Liver (tissue), 3 donors: ENCODE data around the gene FCGBP.
"Not testable (repeated sequence)": the region's sequence is repeated elsewhere in the genome, so short reads cannot be mapped to it uniquely, and the experiment has no call there.

Source experiments
- EGR1 ChIP-seq, 2 donors: IDR thresholded peaks; 2 replicates each; pipeline ENCODE4 v1.6.1; 2016 to 2018; ENCODE audit warnings: antibody characterized with exemption in 2 of 2, low read depth in 2 of 2
- JUND ChIP-seq, 2 donors: IDR thresholded peaks; 2 replicates each; pipeline ENCODE4 v1.6.1; 2016; ENCODE audit warnings: antibody characterized with exemption in 2 of 2
- RAD21 ChIP-seq, 2 donors: IDR thresholded peaks; 2 replicates each; pipeline ENCODE4 v1.6.1; 2016; ENCODE audit warnings: antibody characterized with exemption in 2 of 2, mild to moderate bottlenecking in 2 of 2
- SP1 ChIP-seq: IDR thresholded peaks from 2 replicates; pipeline ENCODE4 v1.6.1; 2018; ENCODE audit warnings: antibody characterized with exemption, mild to moderate bottlenecking
- TAF1 ChIP-seq: conservative IDR thresholded peaks from 2 replicates; pipeline ENCODE4 v1.6.1; 2016; ENCODE audit warnings: antibody characterized with exemption, mild to moderate bottlenecking
- TF ChIP-seq, protein P1 (sequence below): fragments of 150-350 bp; IDR thresholded peaks from 2 replicates; pipeline ENCODE4 v1.5.1; 2017; ENCODE audit warnings: improper control_type of control experiment, low read depth, low read length; ENCODE audit not compliant: missing input control
- TF ChIP-seq, protein P2 (sequence below): IDR thresholded peaks from 2 replicates; pipeline ENCODE4 v1.6.1; 2016; ENCODE audit warnings: antibody characterized with exemption
- TF ChIP-seq, protein P3 (sequence below): IDR thresholded peaks from 2 replicates; pipeline ENCODE4 v1.6.1; 2016; ENCODE audit warnings: antibody characterized with exemption
- TF ChIP-seq, protein P4 (sequence below): IDR thresholded peaks from 2 replicates; pipeline ENCODE4 v1.6.1; 2016; ENCODE audit warnings: antibody characterized with exemption
- donor health status: healthy.
- donor health status: healthy.

DNA sequence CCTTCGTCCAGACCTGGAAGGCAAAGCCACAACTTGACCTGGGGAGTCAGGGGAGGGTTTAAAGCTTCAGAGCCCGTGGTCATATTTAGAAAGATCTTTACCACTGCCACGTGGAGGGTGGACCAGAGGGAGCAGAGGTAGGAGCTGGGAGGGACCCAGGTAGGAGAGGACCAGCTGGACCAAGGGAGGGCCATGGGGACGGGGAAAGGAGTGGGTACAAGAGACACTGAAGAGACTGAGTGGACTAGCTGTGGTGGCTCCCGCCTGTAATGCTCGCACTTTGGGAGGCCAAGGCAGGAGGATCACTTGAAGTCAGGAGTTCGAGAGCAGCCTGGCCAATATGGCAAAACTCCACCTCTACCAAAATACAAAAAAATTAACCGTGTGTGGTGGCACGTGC, 49.7 kb downstream of the FCGBP start:
- TF ChIP-seq, protein P1, sequence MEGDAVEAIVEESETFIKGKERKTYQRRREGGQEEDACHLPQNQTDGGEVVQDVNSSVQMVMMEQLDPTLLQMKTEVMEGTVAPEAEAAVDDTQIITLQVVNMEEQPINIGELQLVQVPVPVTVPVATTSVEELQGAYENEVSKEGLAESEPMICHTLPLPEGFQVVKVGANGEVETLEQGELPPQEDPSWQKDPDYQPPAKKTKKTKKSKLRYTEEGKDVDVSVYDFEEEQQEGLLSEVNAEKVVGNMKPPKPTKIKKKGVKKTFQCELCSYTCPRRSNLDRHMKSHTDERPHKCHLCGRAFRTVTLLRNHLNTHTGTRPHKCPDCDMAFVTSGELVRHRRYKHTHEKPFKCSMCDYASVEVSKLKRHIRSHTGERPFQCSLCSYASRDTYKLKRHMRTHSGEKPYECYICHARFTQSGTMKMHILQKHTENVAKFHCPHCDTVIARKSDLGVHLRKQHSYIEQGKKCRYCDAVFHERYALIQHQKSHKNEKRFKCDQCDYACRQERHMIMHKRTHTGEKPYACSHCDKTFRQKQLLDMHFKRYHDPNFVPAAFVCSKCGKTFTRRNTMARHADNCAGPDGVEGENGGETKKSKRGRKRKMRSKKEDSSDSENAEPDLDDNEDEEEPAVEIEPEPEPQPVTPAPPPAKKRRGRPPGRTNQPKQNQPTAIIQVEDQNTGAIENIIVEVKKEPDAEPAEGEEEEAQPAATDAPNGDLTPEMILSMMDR, result not testable (repeated sequence)
- TF ChIP-seq, protein P2, sequence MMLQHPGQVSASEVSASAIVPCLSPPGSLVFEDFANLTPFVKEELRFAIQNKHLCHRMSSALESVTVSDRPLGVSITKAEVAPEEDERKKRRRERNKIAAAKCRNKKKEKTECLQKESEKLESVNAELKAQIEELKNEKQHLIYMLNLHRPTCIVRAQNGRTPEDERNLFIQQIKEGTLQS, result not testable (repeated sequence)
- TF ChIP-seq EGR1 (IDR thresholded peaks at IDR 0.05; ENCODE audit: low read depth in 2 of 2); TAF1; RAD21 (IDR thresholded peaks at IDR 0.05); JUND (IDR thresholded peaks at IDR 0.05); SP1: not testable (repeated sequence)
- TF ChIP-seq, protein P3, sequence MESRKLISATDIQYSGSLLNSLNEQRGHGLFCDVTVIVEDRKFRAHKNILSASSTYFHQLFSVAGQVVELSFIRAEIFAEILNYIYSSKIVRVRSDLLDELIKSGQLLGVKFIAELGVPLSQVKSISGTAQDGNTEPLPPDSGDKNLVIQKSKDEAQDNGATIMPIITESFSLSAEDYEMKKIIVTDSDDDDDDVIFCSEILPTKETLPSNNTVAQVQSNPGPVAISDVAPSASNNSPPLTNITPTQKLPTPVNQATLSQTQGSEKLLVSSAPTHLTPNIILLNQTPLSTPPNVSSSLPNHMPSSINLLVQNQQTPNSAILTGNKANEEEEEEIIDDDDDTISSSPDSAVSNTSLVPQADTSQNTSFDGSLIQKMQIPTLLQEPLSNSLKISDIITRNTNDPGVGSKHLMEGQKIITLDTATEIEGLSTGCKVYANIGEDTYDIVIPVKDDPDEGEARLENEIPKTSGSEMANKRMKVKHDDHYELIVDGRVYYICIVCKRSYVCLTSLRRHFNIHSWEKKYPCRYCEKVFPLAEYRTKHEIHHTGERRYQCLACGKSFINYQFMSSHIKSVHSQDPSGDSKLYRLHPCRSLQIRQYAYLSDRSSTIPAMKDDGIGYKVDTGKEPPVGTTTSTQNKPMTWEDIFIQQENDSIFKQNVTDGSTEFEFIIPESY, result not testable (repeated sequence)
- TF ChIP-seq, protein P4, sequence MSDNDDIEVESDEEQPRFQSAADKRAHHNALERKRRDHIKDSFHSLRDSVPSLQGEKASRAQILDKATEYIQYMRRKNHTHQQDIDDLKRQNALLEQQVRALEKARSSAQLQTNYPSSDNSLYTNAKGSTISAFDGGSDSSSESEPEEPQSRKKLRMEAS, result not testable (repeated sequence)
